H9 (cell line): Measurements from ENCODE around the gene SAMD14. TPM values are rescaled to one million over a fixed set of nuclear protein-coding genes. Genes with fewer than 3 reads are reported as not detected.
A peak's percentile ranks its signal among the peaks of the same experiment; 100 is the strongest.

Experiments used
- DNase-seq: peaks from one replicate; pipeline ENCODE4 v3.0.0-alpha.2; 2017
- H2AFZ ChIP-seq: one replicate; pipeline ENCODE4 v1.6.1; 2013; ENCODE audit warnings: mild to moderate bottlenecking, low read length, control low read depth, moderate library complexity
- H2AK5ac ChIP-seq: 2 replicates; pipeline ENCODE4 v1.6.1; 2013; ENCODE audit warnings: low read length, control low read depth, mixed read lengths; ENCODE audit not compliant: insufficient read length
- H2BK120ac ChIP-seq: one replicate; pipeline ENCODE4 v1.6.1; 2013; ENCODE audit warnings: low read depth, mild to moderate bottlenecking, low read length, control low read depth, inconsistent platforms; ENCODE audit not compliant: poor library complexity, severe bottlenecking
- H2BK12ac ChIP-seq: 2 replicates; pipeline ENCODE4 v1.6.1; 2013; ENCODE audit warnings: low read length, control low read depth, mixed read lengths, low read depth; ENCODE audit not compliant: insufficient read length
- H2BK15ac ChIP-seq: 2 replicates; pipeline ENCODE4 v1.6.1; 2013; ENCODE audit warnings: low read depth, low read length, control low read depth
- H2BK20ac ChIP-seq: one replicate; pipeline ENCODE4 v1.6.1; 2013; ENCODE audit warnings: low read depth, mild to moderate bottlenecking, low read length, control low read depth, inconsistent platforms; ENCODE audit not compliant: poor library complexity, severe bottlenecking
- H2BK5ac ChIP-seq: 2 replicates; pipeline ENCODE4 v1.6.1; 2013; ENCODE audit warnings: low read length, control low read depth, mixed read lengths; ENCODE audit not compliant: insufficient read length
- H3K14ac ChIP-seq: 2 replicates; pipeline ENCODE4 v1.6.1; 2013; ENCODE audit warnings: low read length, control low read depth; ENCODE audit not compliant: insufficient read depth
- H3K18ac ChIP-seq: 2 replicates; pipeline ENCODE4 v1.6.1; 2013; ENCODE audit warnings: low read depth, mild to moderate bottlenecking, mixed read lengths, low read length, control low read depth; ENCODE audit not compliant: insufficient read length
- H3K23ac ChIP-seq: 2 replicates; pipeline ENCODE4 v1.6.1; 2013; ENCODE audit warnings: low read length, control low read depth, mixed read lengths, low read depth; ENCODE audit not compliant: insufficient read length
- H3K23me2 ChIP-seq: 2 replicates; pipeline ENCODE4 v1.6.1; 2013; ENCODE audit warnings: low read depth, mild to moderate bottlenecking, mixed read lengths, low read length, control low read depth; ENCODE audit not compliant: insufficient read length, poor library complexity, severe bottlenecking
- H3K27ac ChIP-seq: 2 replicates; pipeline ENCODE4 v1.5.1; 2013; ENCODE audit warnings: low read length, control low read depth, mixed read lengths, low read depth; ENCODE audit not compliant: insufficient read length
- H3K27me3 ChIP-seq: 2 replicates; pipeline ENCODE4 v1.6.1; 2013; ENCODE audit warnings: low read length, control low read depth, inconsistent platforms; ENCODE audit not compliant: insufficient read depth
- H3K4ac ChIP-seq: 2 replicates; pipeline ENCODE4 v1.6.1; 2013; ENCODE audit warnings: low read depth, mild to moderate bottlenecking, control low read depth, inconsistent platforms, low read length, moderate library complexity
- H3K4me1 ChIP-seq: 2 replicates; pipeline ENCODE4 v1.6.1; 2013; ENCODE audit warnings: low read length, control low read depth, inconsistent platforms; ENCODE audit not compliant: insufficient read depth
- H3K4me2 ChIP-seq: 2 replicates; pipeline ENCODE4 v1.6.1; 2013; ENCODE audit warnings: low read length, control low read depth, mixed read lengths; ENCODE audit not compliant: insufficient read length, insufficient read depth
- H3K56ac ChIP-seq: 2 replicates; pipeline ENCODE4 v1.6.1; 2013; ENCODE audit warnings: low read depth, mild to moderate bottlenecking, mixed read lengths, low read length, control low read depth; ENCODE audit not compliant: insufficient read length
- H3K79me1 ChIP-seq: 2 replicates; pipeline ENCODE4 v1.6.1; 2013; ENCODE audit warnings: low read depth, mild to moderate bottlenecking, moderate library complexity, low read length, control low read depth, inconsistent platforms; ENCODE audit not compliant: insufficient read depth, poor library complexity, severe bottlenecking
- H3K79me2 ChIP-seq: 2 replicates; pipeline ENCODE4 v1.6.1; 2013; ENCODE audit warnings: low read length, control low read depth, inconsistent platforms; ENCODE audit not compliant: insufficient read depth
- H3K9ac ChIP-seq: 2 replicates; pipeline ENCODE4 v1.6.1; 2013; ENCODE audit warnings: low read length, control low read depth, mixed read lengths; ENCODE audit not compliant: insufficient read length; ENCODE audit errors: extremely low read depth
- H3K9me3 ChIP-seq: one replicate; pipeline ENCODE4 v1.6.1; 2013; ENCODE audit warnings: low read depth, low read length, inconsistent platforms; ENCODE audit not compliant: control insufficient read depth
- H3T11ph ChIP-seq: one replicate; pipeline ENCODE4 v1.6.1; 2013; ENCODE audit warnings: mild to moderate bottlenecking, low read length, control low read depth, inconsistent platforms
- H4K20me1 ChIP-seq: one replicate; pipeline ENCODE4 v1.6.1; 2013; ENCODE audit not compliant: control insufficient read depth, insufficient read length, insufficient read depth
- H4K5ac ChIP-seq: 2 replicates; pipeline ENCODE4 v1.6.1; 2013; ENCODE audit warnings: low read depth, mild to moderate bottlenecking, mixed read lengths, low read length, control low read depth; ENCODE audit not compliant: insufficient read length
- H4K8ac ChIP-seq: replicated peaks from 2 replicates; pipeline ENCODE4 v1.6.1; 2013; ENCODE audit warnings: low read length, control low read depth, mixed read lengths, low read depth; ENCODE audit not compliant: insufficient read length
- H4K91ac ChIP-seq: 2 replicates; pipeline ENCODE4 v1.6.1; 2013; ENCODE audit warnings: low read depth, mild to moderate bottlenecking, moderate library complexity, mixed read lengths, low read length, control low read depth; ENCODE audit not compliant: insufficient read length
- H3K27ac Mint-ChIP-seq, 3 experiments: 2 replicates in 2 of 3; 3 replicates in 1 of 3; pipeline ENCODE4 v1.8.0; 2020 to 2021; ENCODE audit warnings: mixed read lengths in 3 of 3, mild to moderate bottlenecking in 1 of 3, moderate library complexity in 1 of 3
- H3K27me3 Mint-ChIP-seq: 2 replicates; pipeline ENCODE4 v1.8.0; 2021; ENCODE audit warnings: low read depth, mild to moderate bottlenecking, moderate library complexity, mixed read lengths
- H3K36me3 Mint-ChIP-seq, 3 experiments: 2 replicates in 2 of 3; 3 replicates in 1 of 3; pipeline ENCODE4 v1.8.0; 2020 to 2021; ENCODE audit warnings: low read depth in 3 of 3, mixed read lengths in 3 of 3; ENCODE audit not compliant: insufficient read depth in 1 of 3
- H3K4me1 Mint-ChIP-seq, 2 experiments: 2 replicates each; pipeline ENCODE4 v1.8.0; 2020; ENCODE audit warnings: mixed read lengths in 2 of 2
- H3K4me3 Mint-ChIP-seq, 2 experiments: 2 replicates in 1 of 2; 3 replicates in 1 of 2; pipeline ENCODE4 v1.8.0; 2020 to 2021; ENCODE audit warnings: mild to moderate bottlenecking in 2 of 2, mixed read lengths in 2 of 2, moderate library complexity in 1 of 2
- H3K9me3 Mint-ChIP-seq, 2 experiments: 2 replicates in 1 of 2; 3 replicates in 1 of 2; pipeline ENCODE4 v1.8.0; 2020; ENCODE audit warnings: mild to moderate bottlenecking in 2 of 2, mixed read lengths in 2 of 2, moderate library complexity in 1 of 2
- CTCF ChIP-seq: fragments of 200-600 bp; sonication (generic); conservative IDR thresholded peaks from 3 replicates; pipeline ENCODE4 v1.8.0; 2021; ENCODE audit warnings: antibody characterized with exemption, mild to moderate bottlenecking
- WGBS: extraction: QIAGEN DNeasy Blood & Tissue Kit; methylation state at CpG from one replicate; pipeline ENCODE4 v1.1.7; 2013; ENCODE audit warnings: missing lambda C conversion rate, low lambda C conversion rate, mixed read lengths; ENCODE audit not compliant: insufficient read length; ENCODE audit errors: extremely low coverage; 5-methylcytosine and 5-hydroxymethylcytosine counted together
- total RNA-seq: library from RNA; stranded (reverse); gene quantifications from 2 replicates; pipeline ENCODE4 v1.2.1, GENCODE V29; 2021

SAMD14 gene
- total RNA-seq, 1 experiment from 2014 or later = 5.9 TPM

DNA sequence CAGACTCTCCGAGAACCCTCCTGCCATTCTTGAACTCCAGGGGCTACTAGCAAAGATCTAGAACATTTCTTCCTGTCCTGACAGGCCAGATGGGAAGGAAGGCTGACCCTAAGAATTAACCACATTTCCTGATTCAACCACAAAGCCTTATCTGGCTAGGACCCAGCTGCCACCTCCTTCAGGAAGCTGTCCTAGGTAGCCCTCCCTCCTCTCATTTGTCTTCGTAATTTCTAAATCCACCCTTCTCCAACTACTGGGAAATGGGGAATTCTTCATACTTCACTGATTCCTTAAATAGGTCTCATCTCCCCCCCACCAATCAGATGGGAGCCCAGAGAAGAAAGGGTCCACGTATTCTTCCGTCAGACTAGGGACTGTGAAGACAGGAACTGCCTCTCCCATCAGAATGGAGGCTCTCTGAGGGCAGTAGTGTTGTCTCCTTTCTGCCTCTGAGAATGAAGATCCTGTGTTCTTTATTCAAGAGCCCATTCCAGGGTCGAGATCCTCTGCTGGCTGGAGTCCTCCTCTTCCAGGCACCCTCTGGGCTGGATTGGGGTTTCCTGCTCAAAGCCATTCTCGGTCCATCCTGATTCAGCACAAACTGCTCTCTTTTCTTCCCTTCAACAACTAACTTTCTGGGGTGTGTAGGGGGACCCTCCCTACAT is 2.1 kb downstream of the SAMD14 start:
- Histone ChIP-seq H3K9ac (no peak overlapping the region), H4K20me1 (no peaks in the 10 kb centered on the region), H2BK15ac (no peak overlapping the region), H3K79me2 (no peaks in the 10 kb centered on the region), H3K4ac (no peak overlapping the region), H3K9me3 (no peaks in the 10 kb centered on the region), H2AFZ (no peak overlapping the region), H3K18ac (no peak overlapping the region), H4K8ac (no peak overlapping the region), H3K23me2 (peaks cover 12% of the 10 kb centered on the region), H3K27me3 (no peaks in the 10 kb centered on the region; the same call in 1 of the 2 replicates), H4K91ac (no peak overlapping the region), H3K79me1 (no peaks in the 10 kb centered on the region), H3K23ac (no peak overlapping the region), H2BK5ac (no peak overlapping the region), H2BK20ac (no peak overlapping the region), H3K4me2 (peak overlapping the region; percentile 1), H2AK5ac (no peak overlapping the region), H3K56ac (no peak overlapping the region), H3T11ph (no peak overlapping the region), H2BK12ac (no peak overlapping the region), H3K4me1 (peaks cover 8% of the 10 kb centered on the region; the same call in 1 of the 2 replicates), H4K5ac (no peak overlapping the region), H2BK120ac (no peak overlapping the region), H3K14ac (no peak overlapping the region), H3K27ac (no peak overlapping the region)
- Mint-ChIP-seq H3K4me3 (peak overlapping the region in 1 of 2 experiments; percentile 93; a peak in 3 of 5 replicates), H3K9me3 (no peaks in the 10 kb centered on the region; a peak in 1 of 5 replicates), H3K27me3 (peaks cover 42% of the 10 kb centered on the region), H3K4me1 (peaks cover 36 to 59% of the 10 kb centered on the region in 2 experiments), H3K27ac (peak overlapping the region in 1 of 3 experiments; percentile 96; a peak in 2 of 7 replicates), H3K36me3 (no peaks in the 10 kb centered on the region; a peak in 1 of 7 replicates)
- no CpG with 5 or more reads among the region's 6 CpGs for WGBS
- no peak for DNase-seq
- no peak for TF ChIP-seq CTCF
